GM18861 (cell line): ENCODE results near the gene COL13A1.

ENCODE experiments used
- ATAC-seq: cut with Tn5 transposase; IDR thresholded peaks from one replicate; pipeline ENCODE4 v1.9.1; 2021; ENCODE audit not compliant: unreplicated experiment

Gene COL13A1

DNA sequence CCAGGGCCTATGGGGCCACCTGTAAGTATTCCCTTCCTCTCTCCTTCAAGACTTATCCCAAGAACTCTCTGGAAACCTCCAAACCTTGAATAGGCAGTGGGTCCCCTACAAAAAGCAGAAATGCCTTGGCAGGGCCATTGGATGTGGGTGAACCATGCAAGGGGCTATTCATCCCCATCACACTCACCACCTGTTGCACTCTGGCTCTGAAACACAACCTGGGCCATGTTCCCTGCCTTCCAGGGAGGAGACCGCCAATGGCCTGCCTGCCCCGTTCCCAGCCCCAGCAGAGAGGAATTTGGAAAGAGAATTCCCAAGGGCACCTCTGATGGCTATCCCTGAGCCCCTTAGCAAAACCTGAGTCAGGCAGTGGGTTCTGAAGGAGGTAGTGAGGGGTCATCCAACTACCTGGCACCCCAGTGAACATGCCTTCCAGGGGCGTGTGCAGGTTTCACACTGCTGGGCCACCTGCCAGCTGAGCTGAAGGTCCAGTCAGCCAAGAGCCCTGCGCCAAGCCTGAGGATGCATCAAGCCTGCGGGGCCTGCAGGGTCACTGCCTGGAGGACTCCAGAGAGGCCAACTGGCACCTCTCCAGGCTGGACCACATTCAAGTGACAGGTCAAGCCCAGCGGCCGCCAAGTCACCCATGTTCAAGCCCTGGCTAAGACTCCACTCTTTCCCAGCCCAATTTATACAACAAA, 101.3 kb downstream of the COL13A1 start:
- ATAC-seq = no peak

DNA sequence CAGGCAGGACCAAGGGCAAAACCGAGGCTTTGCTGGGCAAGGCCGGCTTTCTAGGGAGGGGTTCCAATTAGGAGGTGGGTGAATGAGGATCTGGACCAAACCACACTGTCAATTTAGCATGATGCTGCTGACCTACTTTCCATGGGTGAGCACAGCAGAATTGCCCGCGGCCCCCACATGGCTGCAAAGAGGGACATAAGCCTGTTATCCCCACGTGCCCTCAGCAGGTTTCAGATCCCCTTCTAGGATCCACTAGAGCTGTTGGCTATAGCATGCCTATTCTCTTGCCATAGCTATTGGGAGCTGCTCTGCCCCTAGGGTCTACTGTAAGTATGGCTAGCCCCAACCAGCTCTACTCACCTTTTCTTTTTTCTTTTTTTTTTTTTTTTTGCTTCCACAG, 102.8 kb downstream of the COL13A1 start:
- ATAC-seq = no peak

DNA sequence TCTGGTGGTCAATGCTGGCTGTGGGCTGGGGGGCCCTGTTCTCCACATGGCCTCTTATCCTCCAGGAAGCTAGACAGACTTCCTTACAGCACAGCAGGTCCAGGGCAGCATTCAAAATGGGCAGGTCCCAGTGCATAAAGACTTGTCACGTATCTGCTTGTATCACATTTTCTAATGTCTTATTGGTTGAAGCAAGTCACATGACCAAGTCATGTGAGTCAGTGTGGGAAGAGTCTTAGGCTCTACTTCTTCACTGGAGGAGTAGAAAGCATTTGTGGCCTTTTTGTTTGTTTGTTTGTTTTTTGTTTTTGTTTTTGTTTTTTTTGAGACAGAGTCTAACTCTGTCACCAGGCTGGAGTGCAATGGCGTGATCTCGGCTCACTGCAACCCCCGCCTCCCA, 104.7 kb downstream of the COL13A1 start:
- ATAC-seq = no peak

GRCh38 chr10:69907517-69907916, 105.8 kb downstream of the COL13A1 start:
- ATAC-seq = no peak

DNA sequence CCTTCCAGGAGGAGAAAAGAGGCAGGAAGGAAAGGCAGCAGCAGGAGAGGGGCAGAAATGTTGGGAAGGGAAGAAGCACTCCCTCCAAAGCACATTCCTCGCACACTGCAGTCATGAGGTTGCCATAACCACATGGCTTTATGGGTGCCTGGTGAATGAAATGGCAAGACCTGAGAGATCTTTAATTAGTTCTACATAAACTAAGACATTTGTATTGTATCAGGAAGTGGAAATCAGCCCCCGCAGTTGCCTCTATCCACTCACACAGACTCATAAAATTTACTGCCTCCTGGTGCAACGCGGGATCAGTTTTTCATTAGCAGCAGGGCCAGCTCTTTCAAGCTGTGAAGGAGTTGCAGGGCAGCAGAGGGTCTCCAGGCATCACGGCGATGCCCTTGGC, 106.4 kb downstream of the COL13A1 start:
- no peak for ATAC-seq

- ATAC-seq = no peak
Measured at GRCh38 chr10:69910561-69910960, 108.9 kb downstream of the COL13A1 start.

GRCh38 chr10:69911613-69912528, 110.2 kb downstream of the COL13A1 start:
- no peak for ATAC-seq

DNA sequence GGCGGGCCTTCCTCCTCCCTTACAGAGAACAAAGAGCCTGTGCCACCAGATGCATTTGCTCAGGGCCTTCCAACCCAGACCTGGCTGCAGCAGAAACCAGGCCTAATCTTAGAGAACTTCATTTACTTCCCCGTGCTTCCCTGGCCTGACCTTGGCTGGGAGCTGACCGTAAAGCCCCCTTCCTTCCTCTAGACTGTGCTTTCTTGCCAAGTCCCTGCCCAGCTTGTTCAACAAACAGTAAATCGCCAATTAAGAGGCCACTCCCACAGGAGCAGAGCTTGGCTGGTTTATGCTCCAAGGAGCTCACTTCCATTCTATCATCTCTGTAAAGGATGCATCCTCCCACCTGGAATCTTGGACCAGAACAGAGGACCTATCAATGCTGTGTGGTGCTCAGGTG, 110.9 kb downstream of the COL13A1 start:
- ATAC-seq = no peak

GRCh38 chr10:69913606-69914382, 112.1 kb downstream of the COL13A1 start:
- no peak for ATAC-seq

GRCh38 chr10:69914398-69915214, 112.9 kb downstream of the COL13A1 start:
- ATAC-seq = peak; percentile 56

- ATAC-seq = no peak
Measured at GRCh38 chr10:69915215-69915560, 113.5 kb downstream of the COL13A1 start.

GRCh38 chr10:69916118-69916517, 114.4 kb downstream of the COL13A1 start:
- no peak for ATAC-seq

- ATAC-seq = no peak
Measured at GRCh38 chr10:69918036-69918435, 116.3 kb downstream of the COL13A1 start.

DNA sequence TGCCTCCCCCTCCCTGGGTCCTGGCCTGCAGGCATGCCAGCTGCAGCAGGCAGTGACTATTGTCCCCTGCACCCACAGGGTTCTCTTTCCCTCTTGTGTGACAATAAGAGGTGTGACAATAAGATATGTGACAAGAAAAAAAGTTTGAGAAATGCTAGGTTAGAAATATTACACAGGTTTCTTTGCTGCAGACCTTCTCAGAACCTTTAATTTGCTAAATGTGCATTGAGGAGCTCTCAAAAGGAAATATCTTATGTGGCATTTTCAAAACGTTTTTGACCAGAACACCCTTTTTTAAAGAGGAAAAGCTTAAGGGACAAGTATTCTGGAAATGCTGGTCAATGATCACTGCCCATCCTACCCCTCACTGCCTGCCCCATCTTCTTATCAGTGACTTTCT, 117.5 kb downstream of the COL13A1 start:
- no peak for ATAC-seq

DNA sequence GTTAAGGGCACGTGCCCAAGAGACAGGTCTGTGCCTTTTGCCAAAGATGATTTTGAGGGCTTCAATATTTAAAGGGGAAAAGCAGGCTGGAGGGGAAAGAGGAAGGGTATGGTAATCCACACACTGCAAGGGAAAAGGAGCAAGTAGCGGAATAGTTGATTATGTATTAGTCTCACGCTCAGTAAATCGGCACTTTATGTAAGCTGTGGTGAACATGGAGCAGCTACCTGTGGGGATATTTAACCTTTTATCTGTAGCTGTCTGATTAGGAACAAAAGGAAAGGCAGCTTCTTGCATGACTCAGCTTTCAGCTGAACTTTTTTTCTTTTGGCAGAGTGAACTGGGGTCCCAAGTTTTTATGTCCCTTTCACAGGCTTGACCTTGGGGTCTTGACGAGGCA, 123.4 kb downstream of the COL13A1 start:
- ATAC-seq = no peak

GRCh38 chr10:69928339-69928738, 126.6 kb downstream of the COL13A1 start:
- no peak for ATAC-seq

DNA sequence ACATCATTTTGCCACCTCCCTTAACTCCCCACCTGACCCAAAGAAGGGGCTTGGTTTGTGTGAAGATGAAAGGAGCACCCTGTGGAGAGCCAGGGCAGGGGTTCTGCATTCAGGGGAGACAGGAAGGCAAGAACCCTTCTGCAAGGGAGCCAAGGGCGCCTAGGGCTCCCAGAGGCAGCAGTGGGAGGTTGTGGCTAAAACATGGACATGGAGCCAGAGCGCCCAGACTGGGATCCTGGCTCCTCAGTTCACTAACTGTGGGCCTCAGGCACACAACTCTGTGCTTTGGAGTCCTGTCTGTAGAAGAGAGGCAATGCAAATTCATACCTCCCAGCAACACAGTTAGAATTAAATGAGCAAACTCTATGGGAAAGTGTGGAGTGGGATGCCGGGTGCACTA, 127.9 kb downstream of the COL13A1 start:
- no peak for ATAC-seq

- ATAC-seq = no peak
Measured at GRCh38 chr10:69934768-69935167, 133.1 kb downstream of the COL13A1 start.

GRCh38 chr10:69936091-69936490, 134.4 kb downstream of the COL13A1 start:
- ATAC-seq = no peak

- ATAC-seq = no peak
Measured at GRCh38 chr10:69938541-69938991, 136.9 kb downstream of the COL13A1 start.

DNA sequence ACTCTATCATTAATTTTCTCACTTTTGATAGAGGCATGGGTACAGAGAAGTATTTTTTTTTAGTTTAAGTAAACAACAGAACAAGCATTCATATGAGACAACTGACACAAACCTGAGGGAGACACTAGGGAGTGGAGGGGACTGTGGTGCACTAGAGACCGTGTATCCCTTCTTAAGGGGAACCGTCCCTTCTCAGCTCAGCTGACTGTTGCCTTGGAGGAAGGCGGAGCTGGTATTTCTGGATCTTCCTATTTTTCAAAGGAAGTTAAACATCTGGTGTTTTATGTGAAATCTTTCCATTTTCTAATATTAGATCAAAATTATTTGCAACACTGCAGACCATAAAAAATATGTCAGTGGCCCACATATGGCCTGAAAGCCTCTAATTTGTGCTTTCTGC, 137.4 kb downstream of the COL13A1 start:
- ATAC-seq = no peak
